IMR-90 (cell line): Measurements from ENCODE around the gene RSPO4. TPM values are rescaled to one million over a fixed set of nuclear protein-coding genes. Genes with fewer than 3 reads are reported as not detected.

Source experiments
- ATAC-seq: fragments of 200-7000 bp; cut with Tn5 transposase; 2 replicates; pipeline ENCODE4 v1.9.1; 2020; ENCODE audit warnings: low read depth, mild to moderate bottlenecking, moderate library complexity
- BruUV-seq: library from RNA; stranded (reverse); fragments of 400-500 nt; replicated peaks from 2 replicates; lab custom pipeline; 2021; lab: Mats Ljungman, UMichigan
- CTCF ChIA-PET: fragments of 300-600 bp; formaldehyde crosslinking; extraction: SDS; loops from one replicate; lab custom pipeline; 2021; ENCODE audit warnings: antibody characterized with exemption; lab: Yijun Ruan, JAX
- POLR2A ChIA-PET: fragments of 300-600 bp; sonication (Branson Sonifier 250); formaldehyde crosslinking; loops from one replicate; lab custom pipeline; 2022; ENCODE audit warnings: antibody characterized with exemption; ENCODE audit not compliant: unreplicated experiment; lab: Charles Lee
- DNase-seq: peaks from one replicate; pipeline ENCODE4 v3.0.0; 2013
- H2AFZ ChIP-seq: replicated peaks from 2 replicates; pipeline ENCODE3; 2013; ENCODE audit warnings: low read length, mild to moderate bottlenecking; ENCODE audit not compliant: poor library complexity
- H2AK5ac ChIP-seq: 2 replicates; pipeline ENCODE4 v1.6.1; 2013; ENCODE audit warnings: low read depth, low read length, inconsistent platforms
- H2AK9ac ChIP-seq: replicated peaks from 2 replicates; pipeline ENCODE3; 2013; ENCODE audit warnings: mild to moderate bottlenecking, low read depth, low read length, moderate library complexity; ENCODE audit not compliant: poor library complexity
- H2BK120ac ChIP-seq: 2 replicates; pipeline ENCODE4 v1.6.1; 2013; ENCODE audit warnings: low read depth, low read length, inconsistent platforms
- H2BK15ac ChIP-seq: 3 replicates; pipeline ENCODE4 v1.6.1; 2013; ENCODE audit warnings: low read depth, low read length, inconsistent platforms
- H2BK20ac ChIP-seq: 2 replicates; pipeline ENCODE4 v1.6.1; 2013; ENCODE audit warnings: low read depth, mild to moderate bottlenecking, inconsistent platforms, low read length, moderate library complexity
- H2BK5ac ChIP-seq: 2 replicates; pipeline ENCODE4 v1.6.1; 2013; ENCODE audit warnings: mild to moderate bottlenecking, low read depth, low read length, inconsistent platforms; ENCODE audit not compliant: poor library complexity, severe bottlenecking
- H3K14ac ChIP-seq: replicated peaks from 2 replicates; pipeline ENCODE4 v1.6.1; 2013; ENCODE audit warnings: low read depth, low read length, inconsistent platforms
- H3K18ac ChIP-seq: 2 replicates; pipeline ENCODE4 v1.6.1; 2013; ENCODE audit warnings: low read depth, low read length, control low read depth
- H3K23ac ChIP-seq: 2 replicates; pipeline ENCODE4 v1.6.1; 2013; ENCODE audit warnings: low read depth, low read length, inconsistent platforms
- H3K27ac ChIP-seq: 2 replicates; pipeline ENCODE4 v1.5.1; 2013; ENCODE audit warnings: mild to moderate bottlenecking, control low read depth, low read length; ENCODE audit not compliant: insufficient read depth
- H3K27me3 ChIP-seq: 2 replicates; pipeline ENCODE4 v1.6.1; 2013; ENCODE audit warnings: low read length; ENCODE audit not compliant: control insufficient read depth, insufficient read depth
- H3K36me3 ChIP-seq: 2 replicates; pipeline ENCODE4 v1.6.1; 2013; ENCODE audit warnings: low read length, mixed read lengths; ENCODE audit not compliant: control insufficient read depth, insufficient read depth
- H3K4ac ChIP-seq: 2 replicates; pipeline ENCODE4 v1.6.1; 2013; ENCODE audit warnings: low read depth, low read length, inconsistent platforms
- H3K4me1 ChIP-seq: 2 replicates; pipeline ENCODE4 v1.6.1; 2013; ENCODE audit warnings: low read length, mixed read lengths; ENCODE audit not compliant: control insufficient read depth, insufficient read depth
- H3K4me2 ChIP-seq: 2 replicates; pipeline ENCODE4 v1.6.1; 2013; ENCODE audit warnings: low read depth, mild to moderate bottlenecking, control low read depth, low read length, moderate library complexity
- H3K4me3 ChIP-seq: 2 replicates; pipeline ENCODE4 v1.5.1; 2013; ENCODE audit warnings: low read depth, mild to moderate bottlenecking, control low read depth, low read length, moderate library complexity; ENCODE audit not compliant: insufficient read depth
- H3K56ac ChIP-seq: 2 replicates; pipeline ENCODE4 v1.6.1; 2013; ENCODE audit warnings: low read length, inconsistent platforms; ENCODE audit not compliant: insufficient read depth; ENCODE audit errors: extremely low read depth
- H3K79me1 ChIP-seq, 2 experiments: 2 replicates each; pipeline ENCODE4 v1.6.1; 2013; ENCODE audit warnings: low read length in 2 of 2, inconsistent platforms in 1 of 2, low read depth in 1 of 2
- H3K9ac ChIP-seq: 2 replicates; pipeline ENCODE4 v1.6.1; 2013; ENCODE audit warnings: low read depth, low read length, control low read depth
- H3K9me1 ChIP-seq: 2 replicates; pipeline ENCODE4 v1.6.1; 2013; ENCODE audit warnings: low read length, inconsistent platforms; ENCODE audit not compliant: insufficient read depth
- H3K9me3 ChIP-seq: 2 replicates; pipeline ENCODE4 v1.6.1; 2013; ENCODE audit warnings: low read length; ENCODE audit not compliant: control insufficient read depth, insufficient read depth
- H4K20me1 ChIP-seq: 2 replicates; pipeline ENCODE4 v1.6.1; 2013; ENCODE audit warnings: low read length, inconsistent platforms; ENCODE audit not compliant: insufficient read depth
- H4K5ac ChIP-seq: 2 replicates; pipeline ENCODE4 v1.6.1; 2013; ENCODE audit warnings: mild to moderate bottlenecking, low read depth, low read length, control low read depth
- H4K8ac ChIP-seq, 2 experiments: 2 replicates each; pipeline ENCODE4 v1.6.1; 2013; ENCODE audit warnings: low read depth in 2 of 2, low read length in 2 of 2, control low read depth in 1 of 2, inconsistent platforms in 1 of 2
- H4K91ac ChIP-seq: 2 replicates; pipeline ENCODE4 v1.6.1; 2013; ENCODE audit warnings: low read depth, low read length, inconsistent platforms; ENCODE audit not compliant: insufficient read depth
- CHD1 ChIP-seq: IDR thresholded peaks from 2 replicates; pipeline ENCODE4 v1.6.1; 2012; ENCODE audit warnings: low read depth, low read length, improper control_type of control experiment
- MAZ ChIP-seq: IDR thresholded peaks from 2 replicates; pipeline ENCODE4 v1.6.1; 2012; ENCODE audit warnings: low read depth, mild to moderate bottlenecking, low read length, improper control_type of control experiment, moderate library complexity, borderline replicate concordance
- MXI1 ChIP-seq: IDR thresholded peaks from 2 replicates; pipeline ENCODE4 v1.6.1; 2012; ENCODE audit warnings: low read depth, mild to moderate bottlenecking, low read length, moderate library complexity, borderline replicate concordance
- NFE2L2 ChIP-seq: fragments of 150-350 bp; IDR thresholded peaks from 2 replicates; pipeline ENCODE4 v1.6.1; 2016; ENCODE audit warnings: low read depth, mild to moderate bottlenecking, low read length
- WGBS, 2 experiments: methylation state at CpG; one replicate each; pipeline versions ENCODE4 v1.1.5 to v1.1.7; 2013; ENCODE audit warnings: missing lambda C conversion rate in 2 of 2; ENCODE audit not compliant: insufficient read length in 1 of 2; ENCODE audit errors: extremely low coverage in 2 of 2; 5-methylcytosine and 5-hydroxymethylcytosine counted together
- dilution Hi-C: fragments of 300-500 bp; cut with HindIII; formaldehyde crosslinking; loops from one replicate; pipeline ENCODE4 v1.14.3; 2018; ENCODE audit warnings: low sequenced_read_pairs; ENCODE audit not compliant: unreplicated experiment
- in situ Hi-C: fragments of 300-500 bp; cut with MboI; formaldehyde crosslinking; loops from 3 replicates; pipeline ENCODE4 v1.14.3; 2019; ENCODE audit warnings: low sequenced_read_pairs, inconsistent platforms, mixed read lengths
- intact Hi-C: fragments of 100-400 bp; cut with micrococcal nuclease; formaldehyde crosslinking; loops from 2 replicates; pipeline ENCODE4 v1.10.0; 2022
- polyA plus RNA-seq, 3 experiments: library from polyadenylated mRNA; depleted of rRNA; stranded (reverse); fragments of >200 nt; gene quantifications; 2 replicates each; pipeline ENCODE4 v1.2.3, GENCODE V29; 2012; ENCODE audit warnings: low replicate concordance in 1 of 3
- total RNA-seq: library from RNA; depleted of rRNA; stranded (reverse); fragments of >200 nt; gene quantifications from 2 replicates; pipeline ENCODE4 v1.2.3, GENCODE V29; 2012
- TF ChIP-seq, protein P1 (sequence below): conservative IDR thresholded peaks from 2 replicates; pipeline ENCODE4 v1.5.1; 2012; ENCODE audit warnings: mild to moderate bottlenecking, low read depth, low read length, improper control_type of control experiment

Gene RSPO4
- total and polyA plus RNA-seq, 2 of the 4 experiments (the other 2 are of a cell fraction): not detected

DNA sequence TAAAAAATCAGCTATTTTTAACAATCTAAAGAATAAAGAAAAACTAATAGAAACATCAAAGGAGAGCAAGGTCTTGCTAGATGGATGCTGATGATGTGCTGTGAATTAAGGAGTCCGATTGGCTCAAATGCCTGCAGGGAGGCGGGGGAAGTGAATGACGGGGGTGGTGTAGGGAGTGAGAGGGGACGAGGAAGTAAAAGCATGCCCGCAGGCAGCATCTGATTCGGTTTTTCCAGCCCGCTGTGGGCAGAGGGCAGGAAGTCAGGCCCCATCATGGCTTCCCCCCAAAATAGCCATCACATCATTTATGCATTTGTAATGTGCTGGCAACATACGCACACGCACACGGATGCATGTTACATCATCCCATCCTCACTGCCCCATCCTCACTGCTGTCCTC lies 10.3 kb downstream of the RSPO4 start:
- TF ChIP-seq, protein P1, sequence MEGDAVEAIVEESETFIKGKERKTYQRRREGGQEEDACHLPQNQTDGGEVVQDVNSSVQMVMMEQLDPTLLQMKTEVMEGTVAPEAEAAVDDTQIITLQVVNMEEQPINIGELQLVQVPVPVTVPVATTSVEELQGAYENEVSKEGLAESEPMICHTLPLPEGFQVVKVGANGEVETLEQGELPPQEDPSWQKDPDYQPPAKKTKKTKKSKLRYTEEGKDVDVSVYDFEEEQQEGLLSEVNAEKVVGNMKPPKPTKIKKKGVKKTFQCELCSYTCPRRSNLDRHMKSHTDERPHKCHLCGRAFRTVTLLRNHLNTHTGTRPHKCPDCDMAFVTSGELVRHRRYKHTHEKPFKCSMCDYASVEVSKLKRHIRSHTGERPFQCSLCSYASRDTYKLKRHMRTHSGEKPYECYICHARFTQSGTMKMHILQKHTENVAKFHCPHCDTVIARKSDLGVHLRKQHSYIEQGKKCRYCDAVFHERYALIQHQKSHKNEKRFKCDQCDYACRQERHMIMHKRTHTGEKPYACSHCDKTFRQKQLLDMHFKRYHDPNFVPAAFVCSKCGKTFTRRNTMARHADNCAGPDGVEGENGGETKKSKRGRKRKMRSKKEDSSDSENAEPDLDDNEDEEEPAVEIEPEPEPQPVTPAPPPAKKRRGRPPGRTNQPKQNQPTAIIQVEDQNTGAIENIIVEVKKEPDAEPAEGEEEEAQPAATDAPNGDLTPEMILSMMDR: no peak
- TF ChIP-seq MAZ: no peak
- TF ChIP-seq NFE2L2: no peak
- no peak for TF ChIP-seq CHD1
- no peak for TF ChIP-seq MXI1
- no peak overlapping the region for H2AFZ ChIP-seq
- H2BK120ac ChIP-seq: no peak overlapping the region
- H2BK15ac ChIP-seq: no peak overlapping the region
- in situ Hi-C loops (no loop called here), intact Hi-C loops (no loop called here), dilution Hi-C loops (no loop called here)
- H2BK5ac ChIP-seq: no peak overlapping the region
- H4K20me1 ChIP-seq: no peaks in the 10 kb centered on the region
- no peak overlapping the region for H2BK20ac ChIP-seq
- H2AK9ac ChIP-seq: no peak overlapping the region
- no peak overlapping the region for H3K23ac ChIP-seq
- no peak overlapping the region for H3K4me3 ChIP-seq
- no TSS peak for BruUV-seq
- no peak overlapping the region for H2AK5ac ChIP-seq
- DNase-seq (no peak), ATAC-seq (no peak)
- H3K56ac ChIP-seq: no peak overlapping the region
- CTCF ChIA-PET: no interaction called here
- no peak overlapping the region for H4K5ac ChIP-seq
- H3K27ac ChIP-seq: no peak overlapping the region
- no peak overlapping the region for H3K4me2 ChIP-seq
- H3K18ac ChIP-seq: no peak overlapping the region
- no peaks in the 10 kb centered on the region for H3K4me1 ChIP-seq
- no peak overlapping the region for H3K4ac ChIP-seq
- H3K9ac ChIP-seq: no peak overlapping the region
- peaks cover 9% of the 10 kb centered on the region; the same call in 1 of the 2 replicates for H3K27me3 ChIP-seq
- H4K8ac ChIP-seq: no peak overlapping the region
- no peaks in the 10 kb centered on the region for H3K79me1 ChIP-seq
- no peak overlapping the region for H3K14ac ChIP-seq
- H4K91ac ChIP-seq: no peak overlapping the region
- POLR2A ChIA-PET: no interaction called here
- H3K9me3 ChIP-seq: no peaks in the 10 kb centered on the region
- no CpG with 5 or more reads among the region's 10 CpGs for WGBS, 2 experiments
- H3K36me3 ChIP-seq: no peaks in the 10 kb centered on the region
- no peaks in the 10 kb centered on the region for H3K9me1 ChIP-seq
